Endothelial cell of umbilical vein (primary cell): Measurements from ENCODE around the gene MSH5. TPM values are rescaled to one million over a fixed set of nuclear protein-coding genes. Genes with fewer than 3 reads are reported as not detected.

Source experiments
- BruUV-seq: library from RNA; stranded (reverse); fragments of 400-500 nt; replicated peaks from 2 replicates; lab custom pipeline; 2021; lab: Mats Ljungman, UMichigan
- CTCF ChIA-PET: fragments of 300-600, 350-600 bp; sonication (Branson Sonifier 250); formaldehyde crosslinking; loops from one replicate; lab custom pipeline; 2021; ENCODE audit warnings: antibody characterized with exemption, inconsistent platforms; lab: Charles Lee
- POLR2A ChIA-PET: fragments of 300-600, 350-600 bp; sonication (Branson Sonifier 250); formaldehyde crosslinking; loops from one replicate; lab custom pipeline; 2021; ENCODE audit warnings: antibody characterized with exemption, inconsistent platforms; lab: Charles Lee
- DNase-seq: peaks from one replicate; pipeline ENCODE4 v3.0.0-alpha.2; 2011; ENCODE audit warnings: low read depth, low spot score
- FAIRE-seq: peaks from 2 replicates; lab custom pipeline; 2011; peaks lifted over from hg19 to GRCh38; lab: Jason Lieb, UNC
- H2AFZ ChIP-seq: 2 replicates; pipeline ENCODE4 v1.6.0; 2012; ENCODE audit warnings: low read depth, low read length, control low read depth, inconsistent platforms
- H3K27ac ChIP-seq: 2 replicates; pipeline ENCODE4 v1.5.1; 2011; ENCODE audit warnings: low read depth, mild to moderate bottlenecking, control low read depth, low read length, moderate library complexity; ENCODE audit not compliant: insufficient read depth
- H3K27me3 ChIP-seq, 2 experiments: 2 replicates each; pipeline versions ENCODE4 v1.6.0 to v1.6.1; 2011; ENCODE audit warnings: low read length in 2 of 2, mixed read lengths in 1 of 2; ENCODE audit not compliant: control insufficient read depth in 2 of 2, insufficient read depth in 2 of 2
- H3K36me3 ChIP-seq, 2 experiments: 2 replicates in 1 of 2; 3 replicates in 1 of 2; pipeline ENCODE4 v1.5.1; 2011; ENCODE audit warnings: low read length in 2 of 2, mild to moderate bottlenecking in 1 of 2, moderate library complexity in 1 of 2; ENCODE audit not compliant: control insufficient read depth in 2 of 2, insufficient read depth in 2 of 2; ENCODE audit errors: extremely low read depth in 1 of 2
- H3K4me1 ChIP-seq: 3 replicates; pipeline ENCODE4 v1.5.1; 2011; ENCODE audit warnings: mild to moderate bottlenecking, low read length; ENCODE audit not compliant: control insufficient read depth, insufficient read depth; ENCODE audit errors: extremely low read depth
- H3K4me2 ChIP-seq: 2 replicates; pipeline ENCODE4 v1.6.1; 2011; ENCODE audit warnings: low read length, control low read depth, mixed read lengths; ENCODE audit not compliant: insufficient read depth
- H3K4me3 ChIP-seq, 3 experiments: fragments of 200-600 bp in 1 of 3; sonication (generic), shearing (Covaris generic) in 1 of 3; replicated peaks in 1 of 3; 2 replicates each; pipeline ENCODE4 v1.5.1; 2011 to 2016; ENCODE audit warnings: control low read depth in 3 of 3, low read length in 3 of 3, mild to moderate bottlenecking in 2 of 3, inconsistent platforms in 1 of 3, low read depth in 1 of 3, moderate library complexity in 1 of 3; ENCODE audit not compliant: insufficient read depth in 1 of 3
- H3K79me2 ChIP-seq: 2 replicates; pipeline ENCODE4 v1.6.0; 2012; ENCODE audit warnings: low read length, inconsistent platforms; ENCODE audit not compliant: control insufficient read depth, insufficient read depth
- H3K9ac ChIP-seq: replicated peaks from 2 replicates; pipeline ENCODE3; 2011; ENCODE audit warnings: low read length, control low read depth; ENCODE audit not compliant: insufficient read depth; ENCODE audit errors: extremely low read depth
- H3K9me1 ChIP-seq: replicated peaks from 3 replicates; pipeline ENCODE4 v1.6.0; 2011; ENCODE audit warnings: mild to moderate bottlenecking, low read length; ENCODE audit not compliant: control insufficient read depth, insufficient read depth; ENCODE audit errors: extremely low read depth
- H3K9me3 ChIP-seq: replicated peaks from 2 replicates; pipeline ENCODE4 v1.5.1; 2012; ENCODE audit warnings: low read length, inconsistent platforms; ENCODE audit not compliant: control insufficient read depth, insufficient read depth
- H4K20me1 ChIP-seq: replicated peaks from 2 replicates; pipeline ENCODE3; 2011; ENCODE audit warnings: mild to moderate bottlenecking, low read length; ENCODE audit not compliant: control insufficient read depth, insufficient read depth; ENCODE audit errors: extremely low read depth
- EZH2 ChIP-seq: IDR thresholded peaks from 2 replicates; pipeline ENCODE4 v1.6.1; 2012; ENCODE audit warnings: borderline replicate concordance, low read depth, mild to moderate bottlenecking, moderate library complexity, low read length, inconsistent platforms; ENCODE audit not compliant: severe bottlenecking
- FOS ChIP-seq: IDR thresholded peaks from 2 replicates; pipeline ENCODE4 v1.6.1; 2011; ENCODE audit warnings: mild to moderate bottlenecking, low read length, moderate library complexity, borderline replicate concordance; ENCODE audit not compliant: insufficient read depth
- GATA2 ChIP-seq: IDR thresholded peaks from 2 replicates; pipeline ENCODE4 v1.7.0; 2011; ENCODE audit warnings: low read depth, mild to moderate bottlenecking, moderate library complexity, mixed read lengths, low read length; ENCODE audit not compliant: insufficient read length, insufficient read depth
- JUN ChIP-seq: IDR thresholded peaks from 2 replicates; pipeline ENCODE4 v1.6.1; 2011; ENCODE audit warnings: borderline replicate concordance, low read depth; ENCODE audit not compliant: insufficient read length, insufficient read depth
- MAX ChIP-seq: IDR thresholded peaks from 2 replicates; pipeline ENCODE4 v1.6.1; 2011; ENCODE audit not compliant: insufficient read depth, insufficient read length
- MYC ChIP-seq: IDR thresholded peaks from one replicate; pipeline ENCODE4 v1.6.1; 2011; ENCODE audit warnings: mild to moderate bottlenecking, low read depth, low read length
- dilution Hi-C: fragments of 300-500 bp; cut with MboI; formaldehyde crosslinking; loops from one replicate; pipeline ENCODE4 v1.15.0; 2019; ENCODE audit warnings: low sequenced_read_pairs; ENCODE audit not compliant: extremely low pct_ligation_motif_present
- intact Hi-C: fragments of 100-400 bp; cut with micrococcal nuclease; formaldehyde crosslinking; loops from one replicate; pipeline ENCODE4 v1.10.0; 2022
- polyA plus RNA-seq, 4 experiments: library from polyadenylated mRNA; depleted of rRNA in 3 of 4; stranded (reverse) in 3 of 4; unstranded in 1 of 4; fragments of >200 nt; gene quantifications; 2 replicates each; pipeline versions ENCODE4 v1.2.1 to v1.2.3, GENCODE V29; 2011 to 2012; ENCODE audit warnings: missing spikeins in 1 of 4
- total RNA-seq: library from RNA; stranded (reverse); gene quantifications from 2 replicates; pipeline ENCODE4 v1.2.3, GENCODE V29; 2021

The MSH5 gene
- total and polyA plus RNA-seq, 2 donors (not counting 3 experiments of a cell fraction or from before 2014, with no cell fraction given): 27.1 to 43.8 TPM

GRCh38 chr6:31765910-31766794 is 26.3 kb downstream of the MSH5 start:
- Histone ChIP-seq H3K4me3 (peak overlapping the region in 1 of 3 experiments; percentile 6), H3K79me2 (no peaks in the 10 kb centered on the region), H2AFZ (peak overlapping the region; percentile 38), H3K9ac (no peak overlapping the region), H3K27me3 (no peaks in the 10 kb centered on the region), H4K20me1 (no peaks in the 10 kb centered on the region), H3K36me3 (no peaks in the 10 kb centered on the region), H3K4me2 (no peak overlapping the region), H3K4me1 (no peaks in the 10 kb centered on the region), H3K9me3 (no peaks in the 10 kb centered on the region), H3K27ac (no peak overlapping the region), H3K9me1 (no peaks in the 10 kb centered on the region)
- TF ChIP-seq MAX (no peak), JUN (no peak), GATA2 (no peak), EZH2 (no peak), FOS (no peak), MYC (no peak)
- dilution Hi-C loops (no loop called here), intact Hi-C loops (no loop called here)
- BruUV-seq: no TSS peak
- DNase-seq: peak; percentile 25
- ChIA-PET CTCF (interaction anchor here (1.0 to 1.7 kb wide), 5 partner anchors 8 to 40 kb away, joined by 3 to 6 read pairs (median 3); partner anchors contain the start of gene LSM2), POLR2A (no interaction called here)
- FAIRE-seq: no peak
